HG02970 (cell line): Measurements from ENCODE around the gene SIAH2.
"Not testable (repeated sequence)": the region's sequence is repeated elsewhere in the genome, so short reads cannot be mapped to it uniquely, and the experiment has no call there.

Experiments used
- ATAC-seq: cut with Tn5 transposase; IDR thresholded peaks from one replicate; pipeline ENCODE4 v1.9.1; 2021; ENCODE audit warnings: mild to moderate bottlenecking, moderate library complexity, moderate number of reproducible peaks; ENCODE audit not compliant: unreplicated experiment, low FRiP score

SIAH2 gene, protein sequence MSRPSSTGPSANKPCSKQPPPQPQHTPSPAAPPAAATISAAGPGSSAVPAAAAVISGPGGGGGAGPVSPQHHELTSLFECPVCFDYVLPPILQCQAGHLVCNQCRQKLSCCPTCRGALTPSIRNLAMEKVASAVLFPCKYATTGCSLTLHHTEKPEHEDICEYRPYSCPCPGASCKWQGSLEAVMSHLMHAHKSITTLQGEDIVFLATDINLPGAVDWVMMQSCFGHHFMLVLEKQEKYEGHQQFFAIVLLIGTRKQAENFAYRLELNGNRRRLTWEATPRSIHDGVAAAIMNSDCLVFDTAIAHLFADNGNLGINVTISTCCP

GRCh38 chr3:150763122-150763840 lies at the start of gene SIAH2:
Gene SIAH2, minus strand, starts transcription at chr3:150763169. Its CDS starts 320 bp downstream, at chr3:150762849.
- ATAC-seq: peak; percentile 55

- ATAC-seq: no peak
Measured at GRCh38 chr3:150811984-150812383, 49.0 kb upstream of the SIAH2 start.

DNA sequence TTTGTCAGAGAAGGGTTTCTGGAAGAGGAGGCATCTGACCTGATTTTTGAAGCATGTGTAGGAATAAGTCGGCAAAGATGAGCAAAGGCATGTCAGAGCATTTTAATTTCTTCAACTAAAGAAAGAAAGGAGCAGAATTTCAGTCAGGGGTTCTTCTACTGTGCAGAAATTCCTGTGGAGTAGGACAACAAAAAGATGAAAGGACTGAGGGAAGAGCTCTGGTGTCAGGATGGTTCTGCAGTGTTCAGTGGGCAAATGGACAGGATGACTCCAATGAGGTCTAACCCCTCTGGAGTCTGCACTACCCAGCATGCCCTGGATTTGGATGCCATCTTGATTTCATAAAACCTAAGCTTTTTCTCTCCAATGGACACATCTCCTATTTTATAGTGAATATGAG lies 47.7 kb upstream of the SIAH2 start:
- no peak for ATAC-seq

- ATAC-seq: no peak
Measured at GRCh38 chr3:150806185-150806835, 43.3 kb upstream of the SIAH2 start.

- ATAC-seq: no peak
Measured at GRCh38 chr3:150805354-150805753, 42.4 kb upstream of the SIAH2 start.

DNA sequence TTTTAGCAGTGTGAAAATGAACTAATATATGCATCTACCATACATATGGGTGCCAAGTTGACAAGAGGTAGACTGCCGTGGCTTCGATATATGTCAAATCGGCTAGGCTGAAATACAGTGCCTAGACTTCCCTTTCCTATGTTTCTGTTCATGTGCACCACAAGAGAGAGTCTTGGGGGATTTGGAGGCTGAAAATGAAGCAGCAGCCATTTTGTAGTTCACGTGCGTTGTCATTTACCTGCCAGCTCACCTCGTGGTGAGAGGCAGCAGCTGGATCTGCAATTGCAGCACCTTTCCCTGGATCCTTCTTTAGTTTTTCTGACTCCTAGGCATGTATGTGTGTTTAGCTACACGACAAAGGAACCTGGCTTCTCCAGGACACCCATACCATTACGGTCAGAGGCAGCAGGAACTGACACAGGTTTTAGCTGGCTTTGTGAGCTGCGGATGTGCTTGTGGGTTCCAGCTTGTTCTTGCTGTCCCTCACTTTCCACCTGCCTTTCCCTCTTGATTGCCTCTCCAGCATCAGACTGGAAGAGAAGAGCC lies 40.5 kb upstream of the SIAH2 start:
- no peak for ATAC-seq

DNA sequence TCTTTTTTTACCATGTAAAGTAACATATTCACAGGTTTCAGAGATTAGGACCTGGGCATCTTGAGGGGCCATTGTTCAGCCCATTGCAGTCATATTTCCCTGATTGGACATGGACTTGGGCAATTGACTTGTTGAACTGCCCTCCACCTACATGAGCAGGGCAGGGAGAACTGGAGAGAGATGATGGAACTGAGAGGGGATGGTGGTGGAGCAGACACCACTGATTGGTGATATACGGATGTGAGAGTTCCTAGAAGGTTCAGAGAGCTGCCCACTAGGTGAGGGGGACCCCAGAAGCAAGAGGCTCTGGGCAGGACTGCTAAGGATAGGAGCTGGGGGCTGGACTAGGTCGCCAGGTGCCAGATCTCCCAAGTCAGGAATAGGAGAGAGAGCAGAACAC lies 37.8 kb upstream of the SIAH2 start:
- ATAC-seq: no peak

- ATAC-seq: no peak
Measured at GRCh38 chr3:150798122-150798618, 35.2 kb upstream of the SIAH2 start.

DNA sequence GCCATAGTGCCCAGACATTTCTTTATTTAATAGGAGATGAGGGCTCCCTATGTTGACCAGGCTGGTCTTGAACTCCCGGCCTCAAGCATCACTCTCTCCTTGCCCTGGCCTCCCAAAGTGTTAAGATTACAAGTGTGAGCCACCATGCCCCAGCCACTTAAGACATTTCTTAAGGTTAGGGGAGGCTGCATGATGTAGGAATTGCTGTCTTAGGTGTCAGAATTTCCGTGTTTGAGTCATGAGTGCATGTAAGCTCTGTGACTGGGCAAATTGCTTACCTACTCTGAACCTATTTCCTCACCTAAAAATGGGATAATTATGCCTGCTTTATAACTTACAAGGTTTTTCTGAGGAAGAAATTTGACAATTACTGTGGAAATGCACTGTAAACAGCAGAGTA lies 34.2 kb upstream of the SIAH2 start:
- ATAC-seq: no peak

- ATAC-seq: not testable (repeated sequence)
Measured at GRCh38 chr3:150796527-150796926, 33.6 kb upstream of the SIAH2 start.

- no peak for ATAC-seq
Measured at GRCh38 chr3:150793641-150794040, 30.7 kb upstream of the SIAH2 start.

DNA sequence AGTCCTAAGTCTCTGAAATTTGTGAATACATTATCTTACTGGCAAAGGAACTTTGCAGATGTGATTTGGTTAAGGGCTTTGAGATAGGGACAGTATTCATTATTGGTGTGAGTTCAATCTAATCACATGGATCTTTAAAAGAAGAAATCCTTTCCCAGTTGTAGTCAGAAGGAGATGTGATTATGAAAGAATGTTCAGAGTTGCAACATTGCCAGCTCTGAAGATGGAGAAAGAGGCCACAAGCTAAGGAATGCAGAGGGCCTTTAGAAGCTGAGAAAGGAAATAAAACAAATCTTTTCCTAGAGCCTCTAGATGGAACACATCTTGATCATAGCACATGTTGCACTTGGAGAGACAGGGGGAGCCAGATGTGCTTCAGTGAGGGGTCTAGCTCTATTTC lies 27.7 kb upstream of the SIAH2 start:
- no peak for ATAC-seq

GRCh38 chr3:150789451-150789850 lies 26.5 kb upstream of the SIAH2 start:
- ATAC-seq: no peak

GRCh38 chr3:150787741-150788370 lies 24.9 kb upstream of the SIAH2 start:
- ATAC-seq: peak; percentile 77

DNA sequence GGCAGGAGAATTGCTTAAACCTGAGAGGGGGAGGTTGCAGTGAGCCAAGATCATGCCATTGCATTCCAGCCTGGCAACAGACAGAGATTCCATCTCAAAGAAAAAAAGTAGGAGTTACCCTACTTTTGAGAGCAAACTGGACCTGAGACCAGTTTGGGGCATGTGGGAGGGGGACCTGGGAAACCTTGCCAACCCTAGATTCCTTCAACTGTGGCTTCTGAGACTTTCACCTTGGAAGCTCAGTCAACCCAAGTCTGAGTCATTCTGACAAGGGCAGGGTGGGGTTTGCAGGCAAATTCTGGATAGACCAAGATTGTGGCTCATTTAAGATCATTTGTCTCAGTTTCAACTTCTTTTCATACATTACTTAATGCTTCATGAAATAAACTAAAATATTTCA lies 23.8 kb upstream of the SIAH2 start:
- ATAC-seq: no peak

DNA sequence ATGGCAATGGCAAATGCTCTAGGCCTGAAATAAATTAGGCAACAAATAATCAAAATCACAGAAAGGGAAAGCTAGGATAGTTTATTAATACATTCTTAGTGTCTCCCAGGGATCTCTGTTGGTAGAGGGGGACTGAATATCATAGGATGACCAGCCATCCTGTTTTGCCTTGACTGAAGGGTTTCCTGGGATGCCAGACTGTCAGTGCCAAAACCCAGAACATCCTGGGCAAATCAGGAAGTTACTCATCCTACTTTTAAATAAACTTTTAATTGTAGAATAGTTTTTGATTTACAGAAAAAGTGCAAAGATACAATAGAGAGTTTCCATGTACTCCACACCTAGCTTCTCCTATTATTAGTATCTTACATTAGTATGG lies 21.8 kb upstream of the SIAH2 start:
- ATAC-seq: no peak

GRCh38 chr3:150783920-150784746 lies 21.2 kb upstream of the SIAH2 start:
- ATAC-seq: no peak

DNA sequence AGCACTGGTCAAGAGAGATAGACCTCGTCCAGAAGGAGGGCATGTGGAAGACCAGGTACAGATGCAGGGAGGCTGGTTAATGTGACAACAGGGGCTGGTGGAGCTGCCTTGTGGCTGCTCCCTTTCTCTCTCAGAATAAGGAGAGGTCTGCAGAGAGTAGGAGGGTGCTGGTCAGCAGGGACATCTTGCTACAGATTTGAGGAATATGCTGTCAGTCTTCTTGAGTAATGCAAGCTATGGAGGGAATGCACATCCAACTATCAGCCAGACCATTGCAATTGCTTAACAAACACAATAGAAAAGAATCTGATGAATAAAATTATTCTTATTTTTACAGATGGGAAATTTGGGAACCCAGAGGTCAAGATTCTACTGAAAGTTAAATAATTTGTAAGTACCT lies 20.3 kb upstream of the SIAH2 start:
- ATAC-seq: no peak

DNA sequence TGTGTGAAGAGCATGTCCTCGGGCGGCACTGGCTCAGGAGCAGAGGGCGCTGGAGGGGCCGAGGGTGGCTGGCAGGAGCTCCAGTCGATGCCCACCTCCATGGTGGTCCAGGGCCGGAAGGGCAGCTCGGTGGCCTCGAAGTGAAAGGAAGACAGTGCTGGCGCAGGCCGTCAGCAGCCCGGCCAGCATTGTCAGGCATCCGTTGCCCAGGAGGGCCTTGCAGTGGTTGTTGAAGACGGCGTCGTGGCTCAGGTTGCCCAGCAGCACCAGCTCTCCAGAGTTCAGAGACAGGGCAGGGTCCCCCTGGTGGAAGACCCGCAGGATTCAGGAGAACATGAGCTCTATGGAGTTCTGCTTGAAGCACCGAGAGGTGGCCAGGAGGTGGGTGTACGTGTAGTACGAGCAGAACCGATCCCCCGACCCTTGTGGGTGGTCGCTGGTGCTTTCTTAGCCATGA lies 16.5 kb upstream of the SIAH2 start:
- ATAC-seq: no peak
